Vagina (tissue), 2 donors: ENCODE data around the gene MYH11.

ENCODE experiments used
- CTCF ChIP-seq, 3 experiments: fragments of 450-650 bp in 2 of 3; fragments of 200-600 bp in 1 of 3; sonication (generic) in 1 of 3; IDR thresholded peaks; one replicate each; pipeline ENCODE4 v1.5.1; 2017 to 2019; ENCODE audit warnings: antibody characterized with exemption in 3 of 3, mild to moderate bottlenecking in 2 of 3, moderate library complexity in 2 of 3
- POLR2AphosphoS5 ChIP-seq, 2 donors: sonication (generic); formaldehyde crosslinking; IDR thresholded peaks; one replicate each; pipeline ENCODE4 v1.9.0; 2017; ENCODE audit warnings: antibody characterized with exemption in 2 of 2, mild to moderate bottlenecking in 2 of 2, low read depth in 1 of 2; ENCODE audit not compliant: insufficient read depth in 1 of 2

GRCh38 chr16:15846510-15846909 is 10.3 kb downstream of the MYH11 start:
- TF ChIP-seq POLR2AphosphoS5 (IDR thresholded peaks at IDR 0.05; ENCODE audit: insufficient read depth in 1 of 2, low read depth in 1 of 2), result no peak
- TF ChIP-seq CTCF (IDR thresholded peaks at IDR 0.05), result no peak
